Fibroblast of villous mesenchyme (primary cell): ENCODE results near the gene SPOUT1. TPM values are rescaled to one million over a fixed set of nuclear protein-coding genes. Genes with fewer than 3 reads are reported as not detected.
A peak's percentile ranks its signal among the peaks of the same experiment; 100 is the strongest.

Experiments
- DNase-seq: peaks from one replicate; pipeline ENCODE4 v3.0.0-alpha.2; 2010; ENCODE audit warnings: low read depth
- H3K4me3 ChIP-seq: 2 replicates; pipeline ENCODE4 v1.5.1; 2011; ENCODE audit warnings: low read depth, mild to moderate bottlenecking, low read length
- total RNA-seq: library from RNA; depleted of rRNA; stranded (reverse); fragments of >200 nt; gene quantifications from 2 replicates; pipeline ENCODE4 v1.2.3, GENCODE V29; 2012
- TF ChIP-seq, protein P1 (sequence below): IDR thresholded peaks from 2 replicates; pipeline ENCODE4 v1.5.1; 2012; ENCODE audit warnings: low read depth, mild to moderate bottlenecking, low read length; ENCODE audit not compliant: insufficient read depth

Gene SPOUT1
- total RNA-seq, 1 donor = 11.7 TPM

DNA sequence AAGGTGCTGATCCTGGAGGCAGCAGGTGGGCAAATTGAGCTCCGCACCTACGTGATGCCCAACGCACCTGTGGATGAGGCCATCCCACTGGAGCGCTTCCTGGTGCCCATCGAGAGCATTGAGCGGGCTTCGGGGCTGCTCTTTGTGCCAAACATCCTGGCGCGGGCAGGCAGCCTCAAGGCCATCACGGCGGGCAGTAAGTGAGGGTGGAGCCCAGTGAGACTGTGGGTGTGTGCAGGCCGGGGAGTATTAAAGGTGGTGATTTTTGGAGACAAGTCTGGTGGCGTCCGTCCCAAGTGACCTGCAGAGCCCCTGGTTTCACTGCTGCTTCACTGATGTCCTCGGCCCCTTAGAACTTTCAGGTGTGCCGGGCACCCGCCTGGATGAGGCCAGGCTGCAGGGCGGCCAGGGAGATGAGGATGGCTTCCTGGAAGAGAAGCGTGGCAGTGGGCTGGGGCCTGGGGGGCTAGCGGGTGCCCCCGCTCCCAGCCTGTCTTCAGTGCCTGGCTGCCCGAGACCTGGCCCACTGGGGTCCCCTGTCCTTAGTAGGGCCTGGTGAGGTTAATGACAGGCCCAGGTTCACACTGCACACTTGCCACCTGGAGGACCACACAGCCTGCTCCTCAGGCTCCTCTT, 7.1 kb downstream of the SPOUT1 start:
- DNase-seq = no peak
- TF ChIP-seq, protein P1, sequence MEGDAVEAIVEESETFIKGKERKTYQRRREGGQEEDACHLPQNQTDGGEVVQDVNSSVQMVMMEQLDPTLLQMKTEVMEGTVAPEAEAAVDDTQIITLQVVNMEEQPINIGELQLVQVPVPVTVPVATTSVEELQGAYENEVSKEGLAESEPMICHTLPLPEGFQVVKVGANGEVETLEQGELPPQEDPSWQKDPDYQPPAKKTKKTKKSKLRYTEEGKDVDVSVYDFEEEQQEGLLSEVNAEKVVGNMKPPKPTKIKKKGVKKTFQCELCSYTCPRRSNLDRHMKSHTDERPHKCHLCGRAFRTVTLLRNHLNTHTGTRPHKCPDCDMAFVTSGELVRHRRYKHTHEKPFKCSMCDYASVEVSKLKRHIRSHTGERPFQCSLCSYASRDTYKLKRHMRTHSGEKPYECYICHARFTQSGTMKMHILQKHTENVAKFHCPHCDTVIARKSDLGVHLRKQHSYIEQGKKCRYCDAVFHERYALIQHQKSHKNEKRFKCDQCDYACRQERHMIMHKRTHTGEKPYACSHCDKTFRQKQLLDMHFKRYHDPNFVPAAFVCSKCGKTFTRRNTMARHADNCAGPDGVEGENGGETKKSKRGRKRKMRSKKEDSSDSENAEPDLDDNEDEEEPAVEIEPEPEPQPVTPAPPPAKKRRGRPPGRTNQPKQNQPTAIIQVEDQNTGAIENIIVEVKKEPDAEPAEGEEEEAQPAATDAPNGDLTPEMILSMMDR = no peak

DNA sequence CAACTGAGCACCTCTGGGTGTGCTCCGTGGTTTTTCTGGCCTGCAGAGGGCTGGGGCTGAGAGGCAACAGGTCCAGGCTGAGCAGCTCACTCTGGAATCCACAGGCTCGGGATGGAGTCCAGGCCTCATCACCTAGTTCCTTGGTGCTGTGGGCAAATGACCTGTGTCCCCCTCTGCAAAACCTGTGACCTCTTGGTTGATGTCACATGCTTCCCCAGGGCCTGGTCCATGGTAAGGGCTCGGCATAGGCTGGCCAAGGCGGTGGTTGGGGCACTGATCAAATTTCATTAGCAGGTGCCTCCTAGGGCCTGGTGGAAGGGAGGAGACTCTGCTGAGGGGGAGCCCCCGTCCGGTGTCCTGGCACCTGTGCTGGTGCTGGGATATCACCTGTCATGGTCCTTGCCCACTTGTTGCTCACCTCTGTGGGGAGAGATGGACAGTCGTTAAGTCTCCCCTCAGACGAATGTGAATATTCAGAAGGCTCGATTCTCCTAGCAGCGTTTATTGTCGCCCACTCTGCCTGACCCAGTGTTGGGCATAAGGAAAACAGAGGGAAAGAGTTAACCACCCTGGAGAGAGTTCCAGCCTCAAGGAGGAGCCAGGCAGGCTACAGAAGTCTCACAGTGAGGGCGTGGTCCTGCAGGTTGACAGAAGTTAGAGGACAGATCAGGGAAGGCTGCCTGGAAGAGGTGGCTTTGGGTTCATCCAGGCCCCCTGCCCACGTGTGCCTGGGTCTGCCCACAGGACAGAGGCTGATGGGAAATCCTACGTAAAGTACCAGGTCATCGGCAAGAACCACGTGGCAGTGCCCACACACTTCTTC, 7.8 kb downstream of the SPOUT1 start:
- DNase-seq = no peak
- no peak overlapping the region for H3K4me3 ChIP-seq
- TF ChIP-seq, protein P1 = no peak

More for the DNA sequence above, 7.1 kb downstream of the SPOUT1 start:
- no peak overlapping the region for H3K4me3 ChIP-seq

DNA sequence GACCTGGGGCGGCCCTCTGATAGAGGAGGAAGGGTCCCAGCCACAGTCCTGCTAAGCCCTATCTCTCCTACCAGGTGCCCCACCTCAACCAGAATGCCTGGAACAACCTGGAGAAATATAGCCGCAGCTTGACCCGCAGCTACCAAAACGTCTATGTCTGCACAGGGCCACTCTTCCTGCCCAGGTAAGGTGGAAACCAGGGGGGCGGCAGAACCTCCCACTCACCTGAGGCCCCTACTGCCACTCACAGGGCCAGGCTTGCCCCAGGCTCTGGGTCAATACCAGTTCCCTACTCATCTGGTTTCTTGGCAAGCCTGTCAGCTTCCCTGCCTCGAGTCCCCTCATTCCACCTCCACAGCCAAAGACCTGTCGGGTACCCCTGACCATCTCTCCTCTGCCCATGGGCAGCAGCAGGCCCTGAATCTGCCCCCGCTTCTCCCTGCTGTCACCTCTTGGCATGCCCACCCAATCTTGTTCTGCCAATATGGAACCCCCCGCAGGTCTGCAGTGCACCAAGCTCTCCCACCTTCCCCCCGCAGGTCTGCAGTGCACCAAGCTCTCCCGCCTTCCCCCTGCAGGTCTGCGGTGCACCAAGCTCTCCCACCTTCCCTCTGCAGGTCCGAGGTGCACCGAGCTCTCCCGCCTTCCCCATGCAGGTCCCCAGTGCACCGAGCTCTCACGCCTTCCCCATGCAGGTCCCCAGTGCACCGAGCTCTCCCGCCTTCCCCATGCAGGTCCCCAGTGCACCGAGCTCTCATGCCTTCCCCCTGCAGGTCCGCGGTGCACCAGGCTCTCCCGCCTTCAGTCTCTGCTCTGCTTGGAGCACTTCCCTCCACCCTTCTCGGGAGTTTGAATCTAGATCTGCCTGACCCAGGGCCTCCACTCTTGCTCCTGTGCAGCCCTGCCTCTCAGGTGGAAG, 8.7 kb downstream of the SPOUT1 start:
- no peak for DNase-seq
- TF ChIP-seq, protein P1 = no peak
- no peak overlapping the region for H3K4me3 ChIP-seq

DNA sequence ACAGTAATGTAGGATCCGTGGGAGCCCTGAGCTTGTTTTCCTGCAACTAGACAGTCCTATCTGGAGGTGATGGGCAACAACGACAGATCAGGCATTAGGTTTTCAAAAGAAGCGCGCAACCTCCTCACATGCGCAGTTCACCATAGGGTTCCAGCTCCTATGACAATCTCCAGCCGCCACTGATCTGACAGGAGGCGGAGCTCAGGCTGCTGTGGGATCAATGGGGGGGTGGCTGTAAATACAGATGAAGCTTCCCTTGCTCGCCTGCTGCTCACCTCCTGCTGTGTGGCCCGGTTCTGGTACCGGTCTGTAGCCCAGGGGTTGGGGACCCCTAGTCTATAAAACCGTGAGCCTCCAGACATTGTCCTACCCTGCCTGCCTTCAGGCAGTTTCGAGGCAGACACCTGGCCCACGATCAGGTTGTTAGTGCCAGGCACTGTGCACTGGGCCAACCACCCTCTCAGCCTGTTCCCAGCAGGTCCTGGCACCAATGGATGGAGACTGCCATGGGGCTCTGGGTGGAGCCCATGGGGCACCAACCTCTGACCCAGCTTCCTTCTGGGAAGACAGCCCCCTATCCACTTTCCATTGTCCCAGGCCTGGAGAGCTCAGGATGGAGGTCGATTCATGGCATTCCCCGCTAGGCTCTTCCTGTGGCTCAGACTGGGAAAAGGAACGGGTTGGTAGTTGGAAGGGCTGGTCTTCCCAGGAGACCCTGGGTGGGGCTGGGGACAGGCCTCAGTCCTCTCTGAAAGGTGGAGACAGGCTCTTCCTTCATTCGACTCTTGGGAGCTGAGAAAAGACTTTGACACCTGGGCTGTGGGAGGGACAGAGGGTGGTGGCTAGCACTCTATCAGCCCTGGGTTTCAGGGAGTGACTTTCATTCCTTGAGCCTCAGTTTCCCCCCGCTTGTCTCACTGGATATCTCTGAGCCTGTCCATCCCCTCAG, 9.6 kb downstream of the SPOUT1 start:
- peak; percentile 83 for DNase-seq
- H3K4me3 ChIP-seq = peak overlapping the region; percentile 72
- TF ChIP-seq, protein P1 = no peak

DNA sequence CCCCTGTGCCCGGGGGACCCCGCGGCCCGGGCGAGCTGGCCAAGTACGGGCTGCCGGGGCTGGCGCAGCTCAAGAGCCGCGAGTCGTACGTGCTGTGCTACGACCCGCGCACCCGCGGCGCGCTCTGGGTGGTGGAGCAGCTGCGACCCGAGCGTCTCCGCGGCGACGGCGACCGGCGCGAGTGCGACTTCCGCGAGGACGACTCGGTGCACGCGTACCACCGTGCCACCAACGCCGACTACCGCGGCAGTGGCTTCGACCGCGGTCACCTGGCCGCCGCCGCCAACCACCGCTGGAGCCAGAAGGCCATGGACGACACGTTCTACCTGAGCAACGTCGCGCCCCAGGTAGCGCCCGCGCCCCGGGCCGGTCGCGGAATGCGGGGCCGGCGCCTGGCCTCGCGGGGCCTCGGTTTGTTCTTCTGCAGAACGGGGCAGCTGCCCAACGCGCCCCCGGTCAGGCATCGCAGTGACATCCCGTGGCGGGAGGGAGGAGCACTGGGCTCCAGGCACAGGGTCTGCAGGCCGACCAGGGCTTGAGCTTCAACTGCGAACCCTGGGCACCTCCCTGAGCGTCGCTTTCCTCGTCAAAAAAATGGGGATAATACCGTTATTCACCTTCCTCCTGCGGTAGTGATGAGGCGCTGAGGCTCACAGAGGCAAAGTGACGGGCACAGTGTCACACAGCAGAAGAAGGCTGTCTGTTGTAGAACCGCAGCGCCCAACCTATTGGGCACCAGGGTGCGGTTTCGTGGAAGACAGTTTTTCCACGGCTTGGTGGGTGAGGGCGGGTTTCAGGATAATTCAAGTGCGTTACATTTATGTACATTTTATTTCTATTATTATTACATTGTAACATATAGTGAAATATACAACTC, 10.5 kb downstream of the SPOUT1 start:
- peak; percentile 5 for DNase-seq
- TF ChIP-seq, protein P1 = no peak
- H3K4me3 ChIP-seq = peak overlapping the region; percentile 72
